Cardiac fibroblast (primary cell): ENCODE measurements around the gene SRXN1.
A peak's percentile ranks its signal among the peaks of the same experiment; 100 is the strongest.

Source experiments
- DNase-seq, 2 donors: peaks; one replicate each; pipeline versions ENCODE4 v3.0.0 to v3.0.0-alpha.2; 2010; ENCODE audit warnings: low read depth in 2 of 2
- H3K4me3 ChIP-seq, 2 donors: replicated peaks in 1 of 2; 1 replicate in 1 of 2; 2 replicates in 1 of 2; pipeline ENCODE4 v1.5.1; 2011; ENCODE audit warnings: low read depth in 2 of 2, low read length in 2 of 2, mild to moderate bottlenecking in 2 of 2, moderate library complexity in 1 of 2
- CTCF ChIP-seq: IDR thresholded peaks from one replicate; pipeline ENCODE4 v1.5.1; 2011; ENCODE audit warnings: low read depth, mild to moderate bottlenecking, low read length, inconsistent platforms

Gene SRXN1

GRCh38 chr20:653110-653589, at the start of gene SRXN1:
Gene SRXN1 (minus strand): TSS chr20:653200. CDS start chr20:653185, 15 bp downstream.
- TF ChIP-seq CTCF = no peak
- H3K4me3 ChIP-seq = peak within 1 kb of the TSS; percentile 89 to 97
- peak; percentile 94 to 96 for DNase-seq

GRCh38 chr20:701401-702129, 48.6 kb upstream of the SRXN1 start:
- DNase-seq = no peak
- TF ChIP-seq CTCF = no peak

GRCh38 chr20:699811-700338, 46.9 kb upstream of the SRXN1 start:
- no peak for DNase-seq
- no peak for TF ChIP-seq CTCF
- no peak overlapping the region for H3K4me3 ChIP-seq

More at GRCh38 chr20:701401-702129, 48.6 kb upstream of the SRXN1 start:
- no peak overlapping the region for H3K4me3 ChIP-seq

GRCh38 chr20:699342-699741, 46.3 kb upstream of the SRXN1 start:
- no peak for TF ChIP-seq CTCF
- no peak overlapping the region for H3K4me3 ChIP-seq
- no peak for DNase-seq

GRCh38 chr20:698276-698675, 45.3 kb upstream of the SRXN1 start:
- no peak overlapping the region for H3K4me3 ChIP-seq
- DNase-seq = no peak
- TF ChIP-seq CTCF = no peak

GRCh38 chr20:697826-698225, 44.8 kb upstream of the SRXN1 start:
- DNase-seq = no peak
- no peak overlapping the region for H3K4me3 ChIP-seq
- no peak for TF ChIP-seq CTCF
